Measurements from ENCODE around the gene TMEM140. TPM values are rescaled to one million over a fixed set of nuclear protein-coding genes. Genes with fewer than 3 reads are reported as not detected.

TMEM140 gene
- total RNA-seq, 2 experiments from 2014 or later, result 12.6 to 12.7 TPM

GRCh38 chr7:135129579-135129978 is 18.3 kb upstream of the TMEM140 start:
- CTCF ChIA-PET, result interaction anchor here (1.1 to 3.2 kb wide), 2 partner anchors 20 to 143 kb away, joined by 4 to 9 read pairs; partner anchors contain the start of gene AGBL3

GRCh38 chr7:135143885-135144668 is 3.8 kb upstream of the TMEM140 start:
- ChIA-PET CTCF (interaction anchor here (1.5 kb wide), 1 partner anchor 157 kb away, joined by 10 read pairs; the partner anchor contains the start of gene AGBL3), POLR2A (interaction anchor here (0.6 kb wide), 1 partner anchor 26 kb away, joined by 3 read pairs; no protein-coding TSS in a partner anchor)
- DNase-seq (no peak), ATAC-seq (no peak)
- Mint-ChIP-seq H3K36me3 (ENCODE audit: low read depth) (peaks cover 7% of the 10 kb centered on the region), H3K27me3 (ENCODE audit: low read depth) (no peaks in the 10 kb centered on the region), H3K9me3 (ENCODE audit: insufficient read depth) (peaks cover 14% of the 10 kb centered on the region), H3K4me1 (ENCODE audit: low read depth) (peaks cover 24% of the 10 kb centered on the region), H3K4me3 (no peak overlapping the region), H3K27ac (no peak overlapping the region)

More at GRCh38 chr7:135129579-135129978, 18.3 kb upstream of the TMEM140 start:
- no peak for DNase-seq
- H3K4me3 Mint-ChIP-seq, result no peak overlapping the region
- POLR2A ChIA-PET, result no interaction called here
- no peak for ATAC-seq
- H3K27ac Mint-ChIP-seq, result no peak overlapping the region
- no peaks in the 10 kb centered on the region for H3K27me3 Mint-ChIP-seq (ENCODE audit: low read depth)
- H3K36me3 Mint-ChIP-seq (ENCODE audit: low read depth), result no peaks in the 10 kb centered on the region
- peaks cover 13% of the 10 kb centered on the region for H3K9me3 Mint-ChIP-seq (ENCODE audit: insufficient read depth)
- no peaks in the 10 kb centered on the region for H3K4me1 Mint-ChIP-seq (ENCODE audit: low read depth)

GRCh38 chr7:135147341-135147898 is 452 bp upstream of the TMEM140 start:
- Mint-ChIP-seq H3K27ac (peak overlapping the region; percentile 95), H3K27me3 (ENCODE audit: low read depth) (no peaks in the 10 kb centered on the region), H3K4me1 (ENCODE audit: low read depth) (peaks cover 49% of the 10 kb centered on the region), H3K4me3 (peak overlapping the region; percentile 84), H3K9me3 (ENCODE audit: insufficient read depth) (peaks cover 3% of the 10 kb centered on the region), H3K36me3 (ENCODE audit: low read depth) (peaks cover 27% of the 10 kb centered on the region)
- ATAC-seq, result peak; percentile 45
- ChIA-PET POLR2A (interaction anchor here (0.9 to 3.9 kb wide), 15 partner anchors 9 to 715 kb away, joined by 3 to 61 read pairs (median 6); partner anchors contain the start of genes AGBL3, CYREN and WDR91), CTCF (interaction anchor here (0.9 to 6.4 kb wide), 10 partner anchors 12 to 500 kb away, joined by 3 to 98 read pairs (median 4); partner anchors contain the start of genes AGBL3 and CYREN)
- peak; percentile 52 for DNase-seq

- no peak for DNase-seq
- ChIA-PET POLR2A (interaction anchor here (0.9 to 1.4 kb wide), 5 partner anchors 8 to 162 kb away, joined by 3 to 4 read pairs (median 3); no protein-coding TSS in a partner anchor), CTCF (interaction anchor here (1.8 to 6.4 kb wide), 3 partner anchors 10 to 163 kb away, joined by 5 to 98 read pairs (median 40); partner anchors contain the start of genes AGBL3 and CYREN)
- no peak for ATAC-seq
- Mint-ChIP-seq H3K4me1 (ENCODE audit: low read depth) (peaks cover 59% of the 10 kb centered on the region), H3K27me3 (ENCODE audit: low read depth) (no peaks in the 10 kb centered on the region), H3K36me3 (ENCODE audit: low read depth) (peaks cover 55% of the 10 kb centered on the region), H3K9me3 (ENCODE audit: insufficient read depth) (peaks cover 21% of the 10 kb centered on the region), H3K4me3 (peak overlapping the region; percentile 84), H3K27ac (no peak overlapping the region)
Measured at GRCh38 chr7:135150072-135150782, 2.4 kb downstream of the TMEM140 start.

- Mint-ChIP-seq H3K36me3 (ENCODE audit: low read depth) (peaks cover 64% of the 10 kb centered on the region), H3K4me1 (ENCODE audit: low read depth) (peaks cover 53% of the 10 kb centered on the region), H3K27ac (peak overlapping the region; percentile 37), H3K4me3 (peak overlapping the region; percentile 4), H3K9me3 (ENCODE audit: insufficient read depth) (peaks cover 30% of the 10 kb centered on the region), H3K27me3 (ENCODE audit: low read depth) (no peaks in the 10 kb centered on the region)
- ATAC-seq (no peak), DNase-seq (no peak)
- POLR2A ChIA-PET, result interaction anchor here (0.5 to 1.2 kb wide), 7 partner anchors 12 to 651 kb away, joined by 3 to 5 read pairs (median 3); no protein-coding TSS in a partner anchor
- CTCF ChIA-PET, result interaction anchor here (1.8 to 6.4 kb wide), 3 partner anchors 9 to 164 kb away, joined by 5 to 98 read pairs (median 40); partner anchors contain the start of genes AGBL3 and CYREN
Measured at GRCh38 chr7:135151132-135151531, 3.3 kb downstream of the TMEM140 start.

GRCh38 chr7:135151533-135151932 is 3.7 kb downstream of the TMEM140 start:
- peak overlapping the region; percentile 4 for H3K4me3 Mint-ChIP-seq
- H3K4me1 Mint-ChIP-seq (ENCODE audit: low read depth), result peaks cover 49% of the 10 kb centered on the region
- peaks cover 68% of the 10 kb centered on the region for H3K36me3 Mint-ChIP-seq (ENCODE audit: low read depth)
- DNase-seq (no peak), ATAC-seq (no peak)
- H3K27ac Mint-ChIP-seq, result peak overlapping the region; percentile 37
- H3K27me3 Mint-ChIP-seq (ENCODE audit: low read depth), result no peaks in the 10 kb centered on the region
- ChIA-PET POLR2A (interaction anchor here (0.5 to 1.2 kb wide), 8 partner anchors 12 to 651 kb away, joined by 3 to 5 read pairs (median 3); no protein-coding TSS in a partner anchor), CTCF (interaction anchor here (1.8 to 6.4 kb wide), 3 partner anchors 9 to 164 kb away, joined by 5 to 98 read pairs (median 40); partner anchors contain the start of genes AGBL3 and CYREN)
- peaks cover 34% of the 10 kb centered on the region for H3K9me3 Mint-ChIP-seq (ENCODE audit: insufficient read depth)

GRCh38 chr7:135152442-135152841 is 4.6 kb downstream of the TMEM140 start:
- H3K36me3 Mint-ChIP-seq (ENCODE audit: low read depth), result peaks cover 77% of the 10 kb centered on the region
- H3K9me3 Mint-ChIP-seq (ENCODE audit: insufficient read depth), result peaks cover 42% of the 10 kb centered on the region
- no peak overlapping the region for H3K4me3 Mint-ChIP-seq
- H3K27me3 Mint-ChIP-seq (ENCODE audit: low read depth), result no peaks in the 10 kb centered on the region
- ATAC-seq (no peak), DNase-seq (no peak)
- peak overlapping the region; percentile 9 for H3K27ac Mint-ChIP-seq
- POLR2A ChIA-PET, result no interaction called here
- peaks cover 42% of the 10 kb centered on the region for H3K4me1 Mint-ChIP-seq (ENCODE audit: low read depth)
- CTCF ChIA-PET, result no interaction called here

GRCh38 chr7:135154734-135155133 is 6.9 kb downstream of the TMEM140 start:
- CTCF ChIA-PET, result no interaction called here

GRCh38 chr7:135156290-135156689 is 8.4 kb downstream of the TMEM140 start:
- H3K4me1 Mint-ChIP-seq (ENCODE audit: low read depth), result peaks cover 37% of the 10 kb centered on the region
- POLR2A ChIA-PET, result interaction anchor here (1.0 kb wide), 1 partner anchor 8 kb away, joined by 4 read pairs; the partner anchor contains the start of gene TMEM140

More at GRCh38 chr7:135154734-135155133, 6.9 kb downstream of the TMEM140 start:
- Mint-ChIP-seq H3K9me3 (ENCODE audit: insufficient read depth) (peaks cover 42% of the 10 kb centered on the region), H3K4me1 (ENCODE audit: low read depth) (peaks cover 38% of the 10 kb centered on the region), H3K27ac (no peak overlapping the region), H3K27me3 (ENCODE audit: low read depth) (no peaks in the 10 kb centered on the region), H3K36me3 (ENCODE audit: low read depth) (peaks cover 95% of the 10 kb centered on the region), H3K4me3 (no peak overlapping the region)
- POLR2A ChIA-PET, result no interaction called here
- no peak for ATAC-seq
- no peak for DNase-seq

GRCh38 chr7:135158141-135158655 is 10.3 kb downstream of the TMEM140 start:
- ChIA-PET POLR2A (interaction anchor here (0.6 to 0.8 kb wide), 2 partner anchors 9 to 11 kb away, joined by 3 to 6 read pairs; partner anchors contain the start of gene TMEM140), CTCF (interaction anchor here (6.7 kb wide), 1 partner anchor 11 kb away, joined by 45 read pairs; the partner anchor contains the start of gene CYREN)
- DNase-seq, result no peak
- no peak overlapping the region for H3K27ac Mint-ChIP-seq
- no peak overlapping the region for H3K4me3 Mint-ChIP-seq
- peaks cover 94% of the 10 kb centered on the region for H3K36me3 Mint-ChIP-seq (ENCODE audit: low read depth)
- H3K9me3 Mint-ChIP-seq (ENCODE audit: insufficient read depth), result peaks cover 54% of the 10 kb centered on the region
- peaks cover 32% of the 10 kb centered on the region for H3K4me1 Mint-ChIP-seq (ENCODE audit: low read depth)
- ATAC-seq, result no peak
- H3K27me3 Mint-ChIP-seq (ENCODE audit: low read depth), result no peaks in the 10 kb centered on the region

More at GRCh38 chr7:135156290-135156689, 8.4 kb downstream of the TMEM140 start:
- Mint-ChIP-seq H3K36me3 (ENCODE audit: low read depth) (peaks cover 95% of the 10 kb centered on the region), H3K9me3 (ENCODE audit: insufficient read depth) (peaks cover 42% of the 10 kb centered on the region), H3K27me3 (ENCODE audit: low read depth) (no peaks in the 10 kb centered on the region), H3K4me3 (no peak overlapping the region), H3K27ac (no peak overlapping the region)
- DNase-seq (no peak), ATAC-seq (no peak)
- CTCF ChIA-PET, result interaction anchor here (6.7 kb wide), 1 partner anchor 13 kb away, joined by 45 read pairs; the partner anchor contains the start of gene CYREN

Data from activated CD8-positive, alpha-beta T cell treated with anti-CD3 and anti-CD28 coated beads, Interleukin-2, amount 10 ng/mL, durations not matched to agents 7 days and 5 days (primary cell).